Measurements from ENCODE around the gene SLC34A2.
"Not testable (repeated sequence)": the region's sequence is repeated elsewhere in the genome, so short reads cannot be mapped to it uniquely, and the experiment has no call there.

SLC34A2 gene

GRCh38 chr4:25654971-25655963, at the start of gene SLC34A2:
SLC34A2 (plus strand) TSS chr4:25655851; CDS start chr4:25662501, 6,650 bp downstream.
- H3K27ac ChIP-seq, result no peak within 1 kb of the TSS
- TF ChIP-seq CTCF (conservative IDR thresholded peaks at IDR 0.05), result no peak; the same call in 1 of the 2 replicates

DNA sequence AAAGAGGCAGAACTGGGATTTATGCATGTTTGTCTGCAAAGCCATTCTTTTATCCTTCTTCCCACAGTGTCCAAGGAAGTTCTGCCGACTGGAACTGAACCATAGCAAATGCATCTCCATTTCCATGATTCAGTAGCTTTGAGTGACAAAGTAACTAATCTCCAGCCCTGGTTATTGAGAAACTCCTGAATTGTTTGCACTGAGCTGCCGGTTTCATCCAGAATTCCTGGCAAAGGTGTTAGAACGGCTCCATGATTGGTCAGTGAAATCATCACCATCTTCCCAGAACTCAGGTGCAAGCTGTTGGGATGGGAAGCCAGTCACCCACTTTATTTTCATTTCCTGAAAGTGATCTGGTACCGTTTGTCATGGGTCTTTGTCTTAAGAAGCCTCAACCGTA, 47.0 kb upstream of the SLC34A2 start:
- no peak for TF ChIP-seq CTCF (conservative IDR thresholded peaks at IDR 0.05)
- no peak overlapping the region for H3K27ac ChIP-seq

DNA sequence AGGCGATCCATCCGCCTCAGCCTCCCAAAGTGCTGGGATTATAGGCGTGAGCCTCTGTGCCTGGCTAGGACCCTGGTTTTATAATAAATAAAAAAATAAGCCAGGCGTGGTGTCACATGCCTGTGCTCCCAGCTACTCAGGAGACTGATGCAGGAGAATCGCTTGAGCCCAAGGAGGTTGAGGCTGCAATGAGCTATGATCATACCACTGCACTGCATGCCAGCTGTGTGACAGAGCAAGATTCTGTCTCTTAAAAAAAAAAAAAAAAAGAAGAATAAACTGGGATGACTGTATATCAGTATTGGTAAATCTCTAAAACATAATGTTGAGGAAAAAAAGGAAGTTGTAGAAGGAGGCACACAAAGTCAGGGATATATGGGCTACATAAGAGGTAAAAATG, 45.7 kb upstream of the SLC34A2 start:
- no peak for TF ChIP-seq CTCF (conservative IDR thresholded peaks at IDR 0.05)
- no peak overlapping the region for H3K27ac ChIP-seq

GRCh38 chr4:25613613-25614012, 42.0 kb upstream of the SLC34A2 start:
- not testable (repeated sequence) for H3K27ac ChIP-seq

- TF ChIP-seq CTCF (conservative IDR thresholded peaks at IDR 0.05), result no peak
These were observed 40.8 kb upstream of the SLC34A2 start for GRCh38 chr4:25614807-25615206.

GRCh38 chr4:25621027-25621930, 34.4 kb upstream of the SLC34A2 start:
- no peak overlapping the region for H3K27ac ChIP-seq
- no peak for TF ChIP-seq CTCF (conservative IDR thresholded peaks at IDR 0.05)

More at GRCh38 chr4:25614807-25615206, 40.8 kb upstream of the SLC34A2 start:
- H3K27ac ChIP-seq, result no peak overlapping the region

GRCh38 chr4:25624616-25625015, 31.0 kb upstream of the SLC34A2 start:
- TF ChIP-seq CTCF (conservative IDR thresholded peaks at IDR 0.05), result no peak
- H3K27ac ChIP-seq, result no peak overlapping the region

All from VCaP (cell line).